ENCODE measurements around the gene CCL28.
"Not testable (repeated sequence)": the region's sequence is repeated elsewhere in the genome, so short reads cannot be mapped to it uniquely, and the experiment has no call there.

The CCL28 gene

GRCh38 chr5:43412156-43412555, at the start of gene CCL28:
Gene CCL28 (minus strand): TSS chr5:43412391. CDS start chr5:43412316, 75 bp downstream.
- DNase-seq = no peak

GRCh38 chr5:43461066-43461465, 48.9 kb upstream of the CCL28 start:
- no peak for DNase-seq

- DNase-seq = no peak
These were observed 44.4 kb upstream of the CCL28 start for GRCh38 chr5:43456556-43456955.

GRCh38 chr5:43441575-43441974, 29.4 kb upstream of the CCL28 start:
- DNase-seq = not testable (repeated sequence)

GRCh38 chr5:43437062-43437660, 25.0 kb upstream of the CCL28 start:
- DNase-seq = no peak

GRCh38 chr5:43433382-43433781, 21.2 kb upstream of the CCL28 start:
- no peak for DNase-seq

- DNase-seq = no peak
These were observed 20.5 kb upstream of the CCL28 start for GRCh38 chr5:43432486-43433375.

GRCh38 chr5:43429706-43430105, 17.5 kb upstream of the CCL28 start:
- DNase-seq = no peak

- no peak for DNase-seq
These were observed 16.8 kb upstream of the CCL28 start for GRCh38 chr5:43429016-43429415.

- no peak for DNase-seq
These were observed 15.1 kb upstream of the CCL28 start for GRCh38 chr5:43427306-43427705.

GRCh38 chr5:43425983-43426382, 13.8 kb upstream of the CCL28 start:
- no peak for DNase-seq

GRCh38 chr5:43423086-43423485, 10.9 kb upstream of the CCL28 start:
- not testable (repeated sequence) for DNase-seq

GRCh38 chr5:43422143-43422542, 10.0 kb upstream of the CCL28 start:
- no peak for DNase-seq

- no peak for DNase-seq
These were observed 9.4 kb upstream of the CCL28 start for GRCh38 chr5:43421450-43422133.

- DNase-seq = no peak
These were observed 8.1 kb upstream of the CCL28 start for GRCh38 chr5:43420241-43420640.

GRCh38 chr5:43418561-43418960, 6.4 kb upstream of the CCL28 start:
- no peak for DNase-seq

GRCh38 chr5:43416803-43417394, 4.7 kb upstream of the CCL28 start:
- no peak for DNase-seq

- DNase-seq = no peak
These were observed 4.0 kb upstream of the CCL28 start for GRCh38 chr5:43415935-43416802.

GRCh38 chr5:43413966-43414365, 1.8 kb upstream of the CCL28 start:
- DNase-seq = no peak

- DNase-seq = no peak
These were observed 453 bp upstream of the CCL28 start for GRCh38 chr5:43412644-43413043.

GRCh38 chr5:43411495-43411894, 696 bp downstream of the CCL28 start:
- no peak for DNase-seq

GRCh38 chr5:43410414-43410813, 1.8 kb downstream of the CCL28 start:
- DNase-seq = no peak

All from stimulated activated naive CD4-positive, alpha-beta T cell (primary cell).